ENCODE measurements around the gene SULT1A1. TPM values are rescaled to one million over a fixed set of nuclear protein-coding genes. Genes with fewer than 3 reads are reported as not detected.
"Not testable (repeated sequence)": the region's sequence is repeated elsewhere in the genome, so short reads cannot be mapped to it uniquely, and the experiment has no call there.

Gene SULT1A1
- total RNA-seq, 1 donor from 2014 or later = 40.0 TPM

- ATAC-seq (peak; percentile 87), DNase-seq (ENCODE audit: low spot score) (no peak)
- intact Hi-C loops (cut with DNase I) = no loop called here
Measured at GRCh38 chr16:28572696-28573510, 36.9 kb downstream of the SULT1A1 start.

DNA sequence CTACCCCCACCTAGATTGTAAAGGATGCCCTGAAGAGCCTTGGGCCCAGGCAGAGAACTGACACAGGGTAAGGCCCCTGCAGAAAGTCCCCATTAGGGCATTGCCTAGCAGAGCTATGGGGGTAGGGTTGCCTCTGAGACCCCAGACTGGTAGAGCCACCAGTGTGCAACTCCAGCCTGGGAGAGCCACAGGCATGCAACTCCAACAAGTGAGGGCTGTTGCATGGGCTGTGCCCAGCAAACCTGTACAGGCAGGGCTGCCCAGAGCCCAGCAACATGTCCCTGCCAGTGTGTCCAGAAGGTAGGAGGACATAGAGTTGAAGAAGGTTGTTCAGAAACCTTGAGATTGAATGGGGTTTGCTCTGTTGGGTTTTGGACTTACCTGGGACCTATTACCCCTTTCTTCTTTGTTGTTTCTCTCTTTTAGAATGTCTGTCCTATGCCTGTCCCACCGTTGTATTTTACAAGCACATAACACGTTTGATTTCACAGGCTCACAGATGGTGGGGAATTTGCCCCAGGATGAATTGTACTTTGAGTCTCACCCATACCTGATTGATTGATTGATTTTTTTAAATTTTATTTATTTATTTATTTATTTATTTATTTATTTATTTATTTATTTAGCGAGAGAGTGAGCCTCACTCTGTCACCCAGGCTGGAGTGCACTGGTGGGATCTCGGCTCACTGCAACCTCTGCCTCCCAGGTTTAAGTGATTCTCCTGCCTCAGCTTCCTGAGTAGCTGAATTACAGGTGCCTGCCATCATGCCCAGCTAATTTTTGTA, 39.7 kb downstream of the SULT1A1 start:
- ATAC-seq (no peak), DNase-seq (ENCODE audit: low spot score) (no peak)
- intact Hi-C loops (cut with DNase I) = no loop called here

DNA sequence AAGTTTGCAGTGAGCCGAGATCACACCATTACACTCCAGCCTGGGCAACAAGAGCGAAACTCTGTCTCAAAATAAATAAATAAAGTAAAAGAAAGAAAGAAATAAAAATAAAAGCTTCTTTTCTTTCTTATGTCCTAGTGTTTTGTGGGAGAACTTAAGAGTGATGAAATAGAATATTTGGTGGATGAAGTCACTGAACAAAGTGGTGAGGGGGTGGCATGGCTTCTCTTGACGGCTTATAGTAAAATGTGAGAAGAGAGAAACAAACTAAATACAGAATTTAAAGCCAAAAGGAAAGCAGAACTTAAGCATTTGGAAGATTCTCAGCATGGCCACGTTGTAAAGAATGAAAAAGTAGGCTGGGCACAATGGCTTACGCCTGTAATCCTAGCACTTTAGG, 40.8 kb downstream of the SULT1A1 start:
- ATAC-seq (no peak), DNase-seq (ENCODE audit: low spot score) (no peak)
- intact Hi-C loops (cut with DNase I) = no loop called here

- DNase-seq (ENCODE audit: low spot score) (no peak), ATAC-seq (no peak)
- intact Hi-C loops (cut with DNase I) = no loop called here
Measured at GRCh38 chr16:28567292-28567691, 42.6 kb downstream of the SULT1A1 start.

GRCh38 chr16:28566233-28566925, 43.5 kb downstream of the SULT1A1 start:
- intact Hi-C loops (cut with DNase I); ATAC-seq; DNase-seq (ENCODE audit: low spot score): not testable (repeated sequence)

GRCh38 chr16:28563218-28563617, 46.6 kb downstream of the SULT1A1 start:
- no peak for DNase-seq (ENCODE audit: low spot score)
- intact Hi-C loops (cut with DNase I) = no loop called here
- no peak for ATAC-seq

GRCh38 chr16:28562199-28562598, 47.6 kb downstream of the SULT1A1 start:
- no peak for ATAC-seq
- intact Hi-C loops (cut with DNase I) = no loop called here
- no peak for DNase-seq (ENCODE audit: low spot score)

- DNase-seq (ENCODE audit: low spot score) (no peak), ATAC-seq (no peak)
- intact Hi-C loops (cut with DNase I) = no loop called here
Measured at GRCh38 chr16:28561557-28562187, 48.2 kb downstream of the SULT1A1 start.

DNA sequence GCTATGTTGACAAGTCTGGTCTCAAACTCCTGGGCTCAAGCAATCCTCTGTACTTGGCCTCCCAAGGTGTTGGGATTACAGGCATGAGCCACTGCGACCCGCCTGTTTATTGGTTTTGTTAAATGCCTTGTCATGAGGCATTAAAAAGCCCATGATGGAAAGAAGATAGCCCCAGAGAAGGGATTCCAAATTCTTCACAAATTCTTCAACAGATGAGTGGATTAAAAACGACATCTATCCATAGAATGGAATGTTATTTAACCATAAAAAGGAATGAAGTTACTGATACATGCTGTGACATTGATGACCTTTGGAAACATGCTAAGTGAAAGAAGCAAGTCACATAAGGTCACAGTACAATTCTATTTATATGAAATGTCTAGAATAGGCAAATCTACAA, 51.4 kb downstream of the SULT1A1 start:
- DNase-seq (ENCODE audit: low spot score) = no peak
- no peak for ATAC-seq
- intact Hi-C loops (cut with DNase I) = loop anchor here (5.0 kb wide), 1 partner anchor 1144 kb away; no protein-coding TSS in a partner anchor

- intact Hi-C loops (cut with DNase I) = loop anchor here (5.0 kb wide), 1 partner anchor 1145 kb away; no protein-coding TSS in a partner anchor
- ATAC-seq = no peak
Measured at GRCh38 chr16:28556914-28557320, 52.9 kb downstream of the SULT1A1 start.

DNA sequence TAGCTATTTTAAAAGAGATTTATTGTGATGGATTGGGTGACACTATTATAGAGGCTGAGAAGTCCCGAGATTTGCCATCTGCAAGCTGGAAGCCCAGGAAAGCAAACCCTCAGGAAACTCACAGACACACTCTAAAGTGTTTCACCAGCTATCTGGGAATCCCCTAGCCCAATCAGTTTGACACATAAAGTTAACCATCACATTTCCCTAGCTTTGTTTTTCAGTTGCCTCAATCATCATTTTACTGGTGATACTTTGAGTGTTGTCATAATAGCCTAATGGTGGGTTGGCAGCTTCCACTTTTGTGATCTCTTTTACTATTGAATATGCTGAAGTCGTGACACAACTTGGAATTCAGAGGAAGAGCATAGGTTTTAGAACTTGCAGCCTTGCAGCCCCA, 54.3 kb downstream of the SULT1A1 start:
- ATAC-seq (no peak), DNase-seq (ENCODE audit: low spot score) (no peak)
- intact Hi-C loops (cut with DNase I) = loop anchor here (5.0 kb wide), 1 partner anchor 1147 kb away; no protein-coding TSS in a partner anchor

More at GRCh38 chr16:28556914-28557320, 52.9 kb downstream of the SULT1A1 start:
- no peak for DNase-seq (ENCODE audit: low spot score)

Other genes starting within 250 kb of the SULT1A1 start
- 8.5 TPM for gene NPIPB6, start 246.5 kb downstream of the SULT1A1 start, total RNA-seq
- 49.8 TPM for gene EIF3CL, start 206.2 kb downstream of the SULT1A1 start, total RNA-seq
- gene NPIPB7, start 137.7 kb downstream of the SULT1A1 start, total RNA-seq = not detected
- gene CLN3, start 118.0 kb downstream of the SULT1A1 start, total RNA-seq = 26.8 TPM
- gene APOBR, start 115.4 kb downstream of the SULT1A1 start, total RNA-seq = 2.9 TPM
- gene IL27, start 103.2 kb downstream of the SULT1A1 start, total RNA-seq = not detected
- gene NUPR1, start 71.1 kb downstream of the SULT1A1 start, total RNA-seq = 99.3 TPM
- 30.9 TPM for gene SGF29, start 56.1 kb downstream of the SULT1A1 start, total RNA-seq
- gene SULT1A2, start 13.0 kb downstream of the SULT1A1 start, total RNA-seq = 4.5 TPM
- 7.5 TPM for gene NPIPB8, start 28.0 kb upstream of the SULT1A1 start, total RNA-seq
- 306 TPM for gene EIF3C, start 101.4 kb upstream of the SULT1A1 start, total RNA-seq
- 1.6 TPM for gene NPIPB9, start 141.7 kb upstream of the SULT1A1 start, total RNA-seq
- 116 TPM for gene ATXN2L, start 213.0 kb upstream of the SULT1A1 start, total RNA-seq
- gene TUFM, start 236.3 kb upstream of the SULT1A1 start, total RNA-seq = 69.4 TPM

All from sciatic nerve (tissue), 2 donors.